ENCODE data around the gene SRL. TPM values are rescaled to one million over a fixed set of nuclear protein-coding genes. Genes with fewer than 3 reads are reported as not detected.

Gene SRL
- total and polyA plus RNA-seq, 2 of the 8 experiments (the other 6 are each of a cell fraction or from before 2014, with no cell fraction given), result 0.05 TPM; not detected in 1

DNA sequence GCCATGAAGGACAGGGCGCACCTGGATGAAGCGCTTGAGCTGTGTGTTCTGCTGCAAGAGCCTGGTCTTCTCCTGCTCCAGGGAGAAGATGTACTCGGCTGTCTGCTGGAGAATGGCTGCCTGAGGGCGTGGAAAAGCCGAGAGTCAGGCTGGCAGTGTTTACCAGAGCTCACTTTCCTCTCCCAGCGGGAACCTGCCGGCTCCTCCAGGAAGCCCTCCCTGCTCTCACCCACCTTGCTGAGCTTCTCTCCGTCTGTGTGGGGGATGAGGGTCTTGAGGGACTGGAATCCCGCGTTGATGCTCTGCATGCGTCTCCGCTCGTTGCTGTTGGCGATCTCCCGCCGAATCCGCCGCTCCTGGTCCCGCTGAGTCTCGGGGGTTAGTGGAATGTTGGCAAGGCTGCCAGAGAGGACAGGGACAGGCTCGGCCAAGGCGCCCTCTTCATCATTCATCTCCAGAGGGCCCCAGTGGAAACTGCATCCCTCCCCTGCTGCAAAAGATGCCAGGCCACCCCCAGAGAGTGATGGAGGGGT lies 20.5 kb upstream of the SRL start:
- CTCF ChIA-PET (ENCODE audit: partially characterized antibody), result interaction anchor here (0.6 to 8.6 kb wide), 41 partner anchors 9 to 1368 kb away, joined by 3 to 132 read pairs (median 5); partner anchors contain the start of genes PAM16 and TFAP4
- 96% methylated on average over 20 of the region's 22 CpGs; no CpG with 5 or more reads in 1 of the 2 experiments for WGBS, 2 experiments (ENCODE audit: extremely low coverage in 1 of 2, insufficient coverage in 1 of 2, insufficient read length in 1 of 2, insufficient replicate concordance in 2 of 2, low coverage in 1 of 2, low lambda C conversion rate in 2 of 2, missing lambda C conversion rate in 1 of 2)
- no peak overlapping the region for H4K91ac ChIP-seq (replicated peaks; ENCODE audit: insufficient read length, low read length)
- no peak overlapping the region for H3K56ac ChIP-seq (replicated peaks; ENCODE audit: insufficient read length, low read depth, low read length)
- no peak overlapping the region for H3K27ac ChIP-seq (ENCODE audit: low read depth, low read length)
- H3K4me2 ChIP-seq (ENCODE audit: insufficient read depth in 1 of 2, low read depth in 2 of 2, low read length in 2 of 2), result no peak overlapping the region
- H2AFZ ChIP-seq (ENCODE audit: low read length), result no peak overlapping the region
- no peak overlapping the region for H3K4ac ChIP-seq (replicated peaks; ENCODE audit: insufficient read length, low read depth, low read length)
- POLR2A ChIA-PET (ENCODE audit: partially characterized antibody), result interaction anchor here (0.7 to 24.1 kb wide), 10 partner anchors 9 to 384 kb away, joined by 3 to 403 read pairs (median 4); partner anchors contain the start of genes PAM16 and TFAP4
- no peak overlapping the region for H3K18ac ChIP-seq (ENCODE audit: extremely low read depth, low read length)
- no peak overlapping the region for H2AK5ac ChIP-seq (ENCODE audit: low read depth, low read length)
- H3K9me3 ChIP-seq (ENCODE audit: insufficient read depth in 2 of 2, low read depth in 1 of 2, low read length in 1 of 2), result no peaks in the 10 kb centered on the region
- H3K23ac ChIP-seq (ENCODE audit: insufficient read length), result no peak overlapping the region
- no peak overlapping the region for H4K5ac ChIP-seq (ENCODE audit: insufficient read length, low read depth, low read length)
- no peak overlapping the region for H2BK20ac ChIP-seq (ENCODE audit: low read length)
- peaks cover 9% of the 10 kb centered on the region; the same call in 1 of the 2 replicates for H3K79me1 ChIP-seq (ENCODE audit: low read depth, low read length)
- no peak overlapping the region; the same call in 1 of the 2 replicates for H4K8ac ChIP-seq (ENCODE audit: extremely low read depth, insufficient read depth, low read length)
- H2BK5ac ChIP-seq (ENCODE audit: low read depth, low read length), result no peak overlapping the region
- DNase-seq (ENCODE audit: low read depth in 1 of 2, low spot score in 2 of 2) (no peak), FAIRE-seq (no peak)
- H3K36me3 ChIP-seq (ENCODE audit: control insufficient read depth in 2 of 4, insufficient read depth in 4 of 4, low read length in 3 of 4), result peaks cover 7 to 33% (median 24%) of the 10 kb centered on the region in 4 experiments; a peak in 5 of 8 replicates
- peaks cover 0 to 11% (median 8%) of the 10 kb centered on the region in 4 experiments; a peak in 5 of 7 replicates for H3K4me1 ChIP-seq (replicated peaks in 1 of 4; ENCODE audit: control insufficient read depth in 3 of 4, insufficient read depth in 4 of 4, low read length in 3 of 4)
- H2BK120ac ChIP-seq (replicated peaks; ENCODE audit: low read depth, low read length), result no peak overlapping the region
- H3K27me3 ChIP-seq (replicated peaks in 1 of 4; ENCODE audit: control insufficient read depth in 3 of 4, extremely low read depth in 1 of 4, insufficient read depth in 3 of 4, low read length in 3 of 4), result no peaks in the 10 kb centered on the region
- H3K79me2 ChIP-seq (ENCODE audit: control insufficient read depth in 1 of 2, insufficient read depth in 2 of 2, low read length in 2 of 2), result peaks cover 7 to 54% of the 10 kb centered on the region in 2 experiments; a peak in 3 of 4 replicates
- no peak overlapping the region for H3K9ac ChIP-seq (replicated peaks in 1 of 4; ENCODE audit: extremely low read depth in 1 of 4, low read depth in 3 of 4, low read length in 3 of 4)
- no peak overlapping the region for H2BK12ac ChIP-seq (ENCODE audit: low read depth, low read length)
- no peak overlapping the region for H3K14ac ChIP-seq (ENCODE audit: insufficient read length)
- no peak overlapping the region for H2BK15ac ChIP-seq (ENCODE audit: low read length)
- H3K23me2 ChIP-seq (ENCODE audit: low read depth, low read length), result no peaks in the 10 kb centered on the region
- peaks cover 25 to 28% of the 10 kb centered on the region in 2 experiments for H4K20me1 ChIP-seq (replicated peaks in 1 of 2; ENCODE audit: control insufficient read depth in 1 of 2, insufficient read depth in 2 of 2, low read length in 2 of 2)
- H3K4me3 ChIP-seq (ENCODE audit: extremely low read depth in 1 of 4, insufficient read depth in 2 of 4, low read depth in 3 of 4, low read length in 4 of 4), result no peak overlapping the region; a peak in 1 of 8 replicates
- TF ChIP-seq SUZ12 (IDR thresholded peaks at IDR 0.05; ENCODE audit: low read length) (no peak), BACH1 (IDR thresholded peaks at IDR 0.05; ENCODE audit: low read length) (no peak), NRF1 (IDR thresholded peaks at IDR 0.05; ENCODE audit: low read depth, low read length) (no peak), GABPA (IDR thresholded peaks at IDR 0.05; ENCODE audit: borderline replicate concordance, insufficient read depth, low read length) (no peak), KDM1A (IDR thresholded peaks at IDR 0.05; ENCODE audit: borderline replicate concordance, low read length) (no peak), KDM4A (IDR thresholded peaks at IDR 0.05; ENCODE audit: low read depth, low read length, severe bottlenecking) (no peak), SAP30 (IDR thresholded peaks at IDR 0.05; ENCODE audit: insufficient read depth, insufficient replicate concordance, low read length) (no peak), SP2 (IDR thresholded peaks at IDR 0.05; ENCODE audit: low read length) (no peak), HDAC6 (IDR thresholded peaks at IDR 0.05; ENCODE audit: low read depth, low read length) (no peak), EGR1 (IDR thresholded peaks at IDR 0.05; ENCODE audit: borderline replicate concordance, low read depth, low read length) (no peak), RBBP5 (IDR thresholded peaks at IDR 0.05; ENCODE audit: borderline replicate concordance, low read depth, low read length) (no peak)
- TF ChIP-seq, protein P1, sequence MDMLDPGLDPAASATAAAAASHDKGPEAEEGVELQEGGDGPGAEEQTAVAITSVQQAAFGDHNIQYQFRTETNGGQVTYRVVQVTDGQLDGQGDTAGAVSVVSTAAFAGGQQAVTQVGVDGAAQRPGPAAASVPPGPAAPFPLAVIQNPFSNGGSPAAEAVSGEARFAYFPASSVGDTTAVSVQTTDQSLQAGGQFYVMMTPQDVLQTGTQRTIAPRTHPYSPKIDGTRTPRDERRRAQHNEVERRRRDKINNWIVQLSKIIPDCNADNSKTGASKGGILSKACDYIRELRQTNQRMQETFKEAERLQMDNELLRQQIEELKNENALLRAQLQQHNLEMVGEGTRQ (IDR thresholded peaks at IDR 0.05; ENCODE audit: low read length), result no peak

Data from H1 (cell line).